ENCODE results near the gene FUT7. TPM values are rescaled to one million over a fixed set of nuclear protein-coding genes. Genes with fewer than 3 reads are reported as not detected.
A peak's percentile ranks its signal among the peaks of the same experiment; 100 is the strongest.

Gene FUT7
- total and polyA plus RNA-seq, 2 of the 13 experiments (the other 11 are each of a cell fraction or from before 2014, with no cell fraction given): 0.05 TPM; not detected in 1

DNA sequence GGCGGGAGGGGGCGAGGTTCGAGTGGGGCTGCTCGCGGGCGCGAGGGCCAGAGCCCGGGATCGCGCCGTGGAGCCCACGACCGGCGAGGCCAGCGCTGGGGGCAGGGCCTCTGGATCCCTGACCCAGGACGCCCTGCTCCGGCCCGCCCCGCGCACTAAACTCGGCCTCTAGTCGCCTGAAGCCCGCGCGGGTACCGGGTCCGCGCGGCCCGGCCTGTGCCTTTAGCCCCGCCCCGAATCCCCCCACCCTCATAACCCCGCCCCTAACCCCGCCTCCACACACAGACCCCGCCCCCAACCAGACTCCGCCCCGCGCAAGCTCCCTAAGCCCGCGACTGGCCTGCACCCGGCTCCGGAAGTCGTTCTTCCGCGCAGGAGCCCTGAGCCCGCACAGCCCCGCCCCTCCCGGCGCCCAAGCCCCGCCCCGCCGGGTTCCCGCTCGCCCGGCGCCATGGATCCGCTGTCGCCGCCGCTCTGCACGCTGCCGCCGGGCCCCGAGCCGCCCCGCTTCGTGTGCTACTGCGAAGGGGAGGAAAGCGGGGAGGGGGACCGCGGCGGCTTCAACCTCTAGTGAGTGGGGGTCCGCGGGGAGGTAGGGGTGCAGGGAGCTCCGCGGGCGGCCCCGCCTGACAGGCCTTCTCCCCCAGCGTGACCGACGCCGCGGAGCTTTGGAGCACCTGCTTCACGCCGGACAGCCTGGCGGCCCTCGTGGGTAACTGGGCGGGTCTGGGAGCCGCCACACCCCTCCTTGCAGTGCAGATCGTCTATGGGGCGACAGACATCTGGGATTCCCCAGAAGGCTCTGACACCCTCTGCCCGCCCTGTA lies 39.7 kb downstream of the FUT7 start, which contains the start of gene PAXX (continued):
- TF ChIP-seq, protein P1, sequence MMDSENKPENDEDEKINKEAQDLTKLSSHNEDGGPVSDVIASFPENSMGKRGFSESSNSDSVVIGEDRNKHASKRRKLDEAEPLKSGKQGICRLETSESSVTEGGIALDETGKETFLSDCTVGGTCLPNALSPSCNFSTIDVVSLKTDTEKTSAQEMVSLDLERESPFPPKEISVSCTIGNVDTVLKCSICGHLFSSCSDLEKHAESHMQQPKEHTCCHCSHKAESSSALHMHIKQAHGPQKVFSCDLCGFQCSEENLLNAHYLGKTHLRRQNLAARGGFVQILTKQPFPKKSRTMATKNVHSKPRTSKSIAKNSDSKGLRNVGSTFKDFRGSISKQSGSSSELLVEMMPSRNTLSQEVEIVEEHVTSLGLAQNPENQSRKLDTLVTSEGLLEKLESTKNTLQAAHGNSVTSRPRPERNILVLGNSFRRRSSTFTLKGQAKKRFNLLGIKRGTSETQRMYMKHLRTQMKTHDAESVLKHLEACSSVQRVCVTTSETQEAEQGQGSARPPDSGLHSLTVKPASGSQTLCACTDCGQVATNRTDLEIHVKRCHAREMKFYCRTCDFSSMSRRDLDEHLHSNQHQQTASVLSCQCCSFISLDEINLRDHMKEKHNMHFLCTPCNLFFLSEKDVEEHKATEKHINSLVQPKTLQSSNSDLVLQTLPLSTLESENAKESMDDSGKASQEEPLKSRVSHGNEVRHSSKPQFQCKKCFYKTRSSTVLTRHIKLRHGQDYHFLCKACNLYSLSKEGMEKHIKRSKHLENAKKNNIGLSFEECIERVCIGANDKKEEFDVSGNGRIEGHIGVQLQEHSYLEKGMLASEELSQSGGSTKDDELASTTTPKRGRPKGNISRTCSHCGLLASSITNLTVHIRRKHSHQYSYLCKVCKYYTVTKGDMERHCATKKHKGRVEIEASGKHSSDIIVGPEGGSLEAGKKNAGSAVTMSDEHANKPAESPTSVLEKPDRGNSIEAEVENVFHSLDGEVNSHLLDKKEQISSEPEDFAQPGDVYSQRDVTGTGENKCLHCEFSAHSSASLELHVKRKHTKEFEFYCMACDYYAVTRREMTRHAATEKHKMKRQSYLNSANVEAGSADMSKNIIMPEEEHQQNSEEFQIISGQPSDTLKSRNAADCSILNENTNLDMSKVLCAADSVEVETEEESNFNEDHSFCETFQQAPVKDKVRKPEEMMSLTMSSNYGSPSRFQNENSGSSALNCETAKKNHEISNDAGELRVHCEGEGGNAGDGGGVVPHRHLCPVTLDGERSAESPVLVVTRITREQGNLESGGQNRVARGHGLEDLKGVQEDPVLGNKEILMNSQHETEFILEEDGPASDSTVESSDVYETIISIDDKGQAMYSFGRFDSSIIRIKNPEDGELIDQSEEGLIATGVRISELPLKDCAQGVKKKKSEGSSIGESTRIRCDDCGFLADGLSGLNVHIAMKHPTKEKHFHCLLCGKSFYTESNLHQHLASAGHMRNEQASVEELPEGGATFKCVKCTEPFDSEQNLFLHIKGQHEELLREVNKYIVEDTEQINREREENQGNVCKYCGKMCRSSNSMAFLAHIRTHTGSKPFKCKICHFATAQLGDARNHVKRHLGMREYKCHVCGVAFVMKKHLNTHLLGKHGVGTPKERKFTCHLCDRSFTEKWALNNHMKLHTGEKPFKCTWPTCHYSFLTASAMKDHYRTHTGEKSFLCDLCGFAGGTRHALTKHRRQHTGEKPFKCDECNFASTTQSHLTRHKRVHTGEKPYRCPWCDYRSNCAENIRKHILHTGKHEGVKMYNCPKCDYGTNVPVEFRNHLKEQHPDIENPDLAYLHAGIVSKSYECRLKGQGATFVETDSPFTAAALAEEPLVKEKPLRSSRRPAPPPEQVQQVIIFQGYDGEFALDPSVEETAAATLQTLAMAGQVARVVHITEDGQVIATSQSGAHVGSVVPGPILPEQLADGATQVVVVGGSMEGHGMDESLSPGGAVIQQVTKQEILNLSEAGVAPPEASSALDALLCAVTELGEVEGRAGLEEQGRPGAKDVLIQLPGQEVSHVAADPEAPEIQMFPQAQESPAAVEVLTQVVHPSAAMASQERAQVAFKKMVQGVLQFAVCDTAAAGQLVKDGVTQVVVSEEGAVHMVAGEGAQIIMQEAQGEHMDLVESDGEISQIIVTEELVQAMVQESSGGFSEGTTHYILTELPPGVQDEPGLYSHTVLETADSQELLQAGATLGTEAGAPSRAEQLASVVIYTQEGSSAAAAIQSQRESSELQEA (CRISPR knock-in tag; IDR thresholded peaks at IDR 0.05; ENCODE audit: not compliant biosample characterization): peak; percentile 84
- no peak for TF ChIP-seq ZIK1 (CRISPR knock-in tag; IDR thresholded peaks at IDR 0.05; ENCODE audit: borderline replicate concordance, low read depth)
- TF ChIP-seq ZXDC (CRISPR knock-in tag; IDR thresholded peaks at IDR 0.05): no peak
- TF ChIP-seq, protein P2, sequence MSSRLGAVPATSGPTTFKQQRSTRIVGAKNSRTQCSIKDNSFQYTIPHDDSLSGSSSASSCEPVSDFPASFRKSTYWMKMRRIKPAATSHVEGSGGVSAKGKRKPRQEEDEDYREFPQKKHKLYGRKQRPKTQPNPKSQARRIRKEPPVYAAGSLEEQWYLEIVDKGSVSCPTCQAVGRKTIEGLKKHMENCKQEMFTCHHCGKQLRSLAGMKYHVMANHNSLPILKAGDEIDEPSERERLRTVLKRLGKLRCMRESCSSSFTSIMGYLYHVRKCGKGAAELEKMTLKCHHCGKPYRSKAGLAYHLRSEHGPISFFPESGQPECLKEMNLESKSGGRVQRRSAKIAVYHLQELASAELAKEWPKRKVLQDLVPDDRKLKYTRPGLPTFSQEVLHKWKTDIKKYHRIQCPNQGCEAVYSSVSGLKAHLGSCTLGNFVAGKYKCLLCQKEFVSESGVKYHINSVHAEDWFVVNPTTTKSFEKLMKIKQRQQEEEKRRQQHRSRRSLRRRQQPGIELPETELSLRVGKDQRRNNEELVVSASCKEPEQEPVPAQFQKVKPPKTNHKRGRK (CRISPR knock-in tag; IDR thresholded peaks at IDR 0.05): no peak
- peak; percentile 33; the same call in 1 of the 2 replicates for TF ChIP-seq ZBTB25 (CRISPR knock-in tag; IDR thresholded peaks at IDR 0.05)
- TF ChIP-seq KLF6 (CRISPR knock-in tag; IDR thresholded peaks at IDR 0.05): peak; percentile 51; the same call in 1 of the 2 replicates
- TF ChIP-seq ZNF180 (CRISPR knock-in tag; IDR thresholded peaks at IDR 0.05; ENCODE audit: borderline replicate concordance, low read depth): no peak
- no peak for TF ChIP-seq EED (CRISPR knock-in tag; IDR thresholded peaks at IDR 0.05)
- TF ChIP-seq ZNF773 (CRISPR knock-in tag; IDR thresholded peaks at IDR 0.05; ENCODE audit: borderline replicate concordance): no peak
- TF ChIP-seq MED8 (CRISPR knock-in tag; IDR thresholded peaks at IDR 0.05; ENCODE audit: insufficient replicate concordance): no peak
- TF ChIP-seq YEATS4 (CRISPR knock-in tag; IDR thresholded peaks at IDR 0.05; ENCODE audit: borderline replicate concordance): peak; percentile 46; the same call in 1 of the 2 replicates
- TF ChIP-seq ZNF24 (IDR thresholded peaks at IDR 0.05): no peak
- TF ChIP-seq HNRNPLL (IDR thresholded peaks at IDR 0.05; ENCODE audit: low read depth, low read length, poor library complexity, severe bottlenecking): peak; percentile 45
- TF ChIP-seq AKAP8 (CRISPR knock-in tag; IDR thresholded peaks at IDR 0.05): 0 out of 2 replicates have a peak, but pooled peaks have one; percentile 9
